Skin of body (tissue), 2 donors: ENCODE measurements around the gene TNFRSF11A. TPM values are rescaled to one million over a fixed set of nuclear protein-coding genes. Genes with fewer than 3 reads are reported as not detected.

Source experiments
- DNase-seq: peaks from one replicate; lab custom pipeline; 2025; lab: John Stamatoyannopoulos, UW
- total RNA-seq: library from RNA; depleted of rRNA; stranded (reverse); fragments of >200 nt; gene quantifications from one replicate; pipeline ENCODE4 v1.2.3, GENCODE V29; 2014

TNFRSF11A gene
- total RNA-seq, 1 donor from 2014 or later = 3.0 TPM

DNA sequence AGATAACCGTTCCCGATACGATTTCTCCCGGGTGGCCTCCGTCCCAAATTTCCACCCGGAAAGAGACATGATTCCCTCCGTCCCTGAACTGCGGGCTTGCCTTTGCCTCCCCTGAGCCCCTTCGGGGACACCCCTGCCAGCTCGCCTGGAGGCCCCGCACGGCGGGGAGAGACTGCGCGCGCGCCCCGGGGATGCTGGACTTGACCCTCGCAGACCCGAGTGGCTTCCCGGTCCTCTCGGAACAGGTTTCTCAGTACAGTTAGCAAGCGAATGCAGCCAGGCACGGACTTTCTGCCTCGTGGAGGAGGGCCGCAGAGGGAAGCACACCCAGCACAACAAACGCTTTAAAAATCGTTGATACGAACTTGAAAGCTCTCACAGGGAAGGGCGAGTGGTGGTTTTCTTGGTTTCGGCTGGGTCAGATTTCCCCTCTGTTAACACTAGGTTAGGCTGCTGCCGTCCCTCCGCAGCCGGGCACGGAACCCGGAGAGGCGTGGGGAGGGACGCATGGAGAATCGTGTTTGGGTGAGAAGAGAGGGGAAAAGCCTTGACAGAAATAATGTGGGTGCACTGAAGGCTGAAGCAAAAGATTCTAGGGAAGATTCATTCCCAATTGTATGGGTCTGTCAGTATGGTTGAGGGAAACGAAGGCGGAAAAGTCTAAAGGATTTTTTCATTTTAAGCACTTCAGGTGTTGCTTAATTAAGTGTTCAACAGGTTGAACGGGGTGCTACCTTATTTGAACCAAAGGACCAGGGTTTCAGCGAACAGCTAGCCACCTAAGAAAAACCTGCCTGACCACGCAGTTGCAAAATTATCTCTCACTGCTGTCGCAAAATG is 916 bp downstream of the TNFRSF11A start:
- DNase-seq = no peak

DNA sequence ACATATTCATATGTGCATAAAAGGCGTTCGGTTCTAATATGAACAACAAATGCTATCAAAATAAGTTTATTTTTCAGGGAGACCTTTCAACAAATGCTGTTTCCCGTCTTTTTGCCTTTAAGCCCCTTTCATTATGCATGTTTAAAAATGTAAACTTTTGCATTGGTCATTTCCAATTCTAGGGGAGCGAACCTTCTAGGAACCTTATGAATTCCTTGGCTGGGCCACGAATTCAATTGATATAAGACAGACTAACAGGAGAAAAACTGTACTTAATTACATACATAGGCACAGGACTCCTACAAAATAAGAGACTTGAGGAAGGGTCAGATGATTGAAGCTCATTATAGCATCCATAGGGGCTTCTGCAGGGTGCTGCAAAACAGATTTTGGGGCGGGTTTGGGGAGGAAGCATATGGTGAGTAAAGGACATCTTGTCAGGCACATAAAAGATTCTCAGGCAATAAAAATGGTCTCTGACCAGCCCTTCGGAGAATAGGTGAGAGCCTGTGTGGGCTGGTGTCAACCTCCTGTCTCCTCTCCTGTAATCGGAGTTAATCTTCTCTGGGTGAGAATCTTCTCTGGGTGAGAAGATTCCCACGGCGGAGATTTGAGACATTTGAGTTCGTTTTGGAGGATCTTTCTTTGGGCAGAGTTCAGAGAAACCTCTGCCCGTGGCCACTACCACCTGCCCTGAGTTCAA is 1.7 kb downstream of the TNFRSF11A start:
- no peak for DNase-seq

DNA sequence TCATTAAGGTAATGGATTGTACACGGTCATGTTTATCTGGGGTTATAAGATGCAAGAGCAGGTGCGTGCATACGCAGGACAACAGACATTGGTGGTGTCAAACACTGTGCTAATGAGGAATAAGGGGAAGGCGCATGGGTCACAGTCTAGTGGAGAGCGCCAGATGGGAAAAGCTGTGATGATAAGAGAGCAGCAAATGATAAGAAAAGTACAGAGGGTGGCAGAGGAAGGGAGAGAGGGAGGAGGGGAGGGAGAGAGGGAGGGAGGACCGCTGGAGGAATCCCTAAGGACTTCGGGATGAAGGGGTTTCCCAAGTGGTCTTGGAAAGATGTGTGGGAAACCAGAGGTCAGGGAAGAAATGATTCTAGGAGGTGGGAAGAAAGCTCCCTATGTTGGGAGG is 2.9 kb downstream of the TNFRSF11A start:
- DNase-seq = no peak

DNA sequence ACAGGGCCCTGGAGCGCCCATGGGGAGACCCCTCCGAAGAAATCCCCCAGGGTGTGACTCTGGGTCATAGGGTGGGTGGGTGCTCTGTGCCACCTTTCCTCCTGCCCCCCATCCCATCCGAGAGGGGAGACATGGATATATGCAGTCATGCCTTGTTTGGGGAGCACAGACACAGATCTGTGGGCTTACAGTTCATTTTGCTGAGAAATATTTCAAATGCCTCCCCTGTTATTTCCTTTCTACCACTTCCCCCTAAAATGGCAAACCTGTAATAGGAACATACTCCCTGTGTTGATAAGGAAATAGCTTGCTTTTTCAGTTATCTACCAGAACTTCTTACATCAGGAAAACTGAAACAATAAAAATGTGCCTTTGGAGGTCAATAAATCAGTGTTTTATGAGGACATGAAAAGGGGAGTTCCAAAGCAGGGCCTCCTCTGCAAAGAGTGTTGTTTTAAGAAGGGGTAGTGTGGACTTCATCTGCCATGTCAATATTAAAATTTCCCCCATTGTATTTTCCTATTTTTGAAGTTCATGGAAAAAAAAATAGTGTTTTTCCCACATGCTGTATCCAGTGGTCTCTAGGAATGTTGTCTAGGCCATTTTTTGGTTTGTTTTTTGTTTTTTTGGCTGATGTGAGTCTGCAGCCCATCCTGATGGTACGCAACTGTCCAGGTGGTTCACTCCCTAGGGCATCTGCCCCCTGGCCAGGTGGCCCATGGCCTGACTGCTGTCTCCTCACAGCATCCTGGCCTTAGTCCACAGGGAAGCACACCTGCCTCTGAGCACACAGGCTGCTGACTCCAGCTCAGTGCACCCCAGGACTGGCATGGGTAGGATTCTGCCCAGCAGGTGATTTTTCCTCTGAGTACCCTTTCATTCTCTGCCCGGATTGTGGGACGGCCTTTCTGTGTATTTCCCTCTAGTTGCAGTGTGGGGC is 3.7 kb downstream of the TNFRSF11A start:
- DNase-seq = no peak

DNA sequence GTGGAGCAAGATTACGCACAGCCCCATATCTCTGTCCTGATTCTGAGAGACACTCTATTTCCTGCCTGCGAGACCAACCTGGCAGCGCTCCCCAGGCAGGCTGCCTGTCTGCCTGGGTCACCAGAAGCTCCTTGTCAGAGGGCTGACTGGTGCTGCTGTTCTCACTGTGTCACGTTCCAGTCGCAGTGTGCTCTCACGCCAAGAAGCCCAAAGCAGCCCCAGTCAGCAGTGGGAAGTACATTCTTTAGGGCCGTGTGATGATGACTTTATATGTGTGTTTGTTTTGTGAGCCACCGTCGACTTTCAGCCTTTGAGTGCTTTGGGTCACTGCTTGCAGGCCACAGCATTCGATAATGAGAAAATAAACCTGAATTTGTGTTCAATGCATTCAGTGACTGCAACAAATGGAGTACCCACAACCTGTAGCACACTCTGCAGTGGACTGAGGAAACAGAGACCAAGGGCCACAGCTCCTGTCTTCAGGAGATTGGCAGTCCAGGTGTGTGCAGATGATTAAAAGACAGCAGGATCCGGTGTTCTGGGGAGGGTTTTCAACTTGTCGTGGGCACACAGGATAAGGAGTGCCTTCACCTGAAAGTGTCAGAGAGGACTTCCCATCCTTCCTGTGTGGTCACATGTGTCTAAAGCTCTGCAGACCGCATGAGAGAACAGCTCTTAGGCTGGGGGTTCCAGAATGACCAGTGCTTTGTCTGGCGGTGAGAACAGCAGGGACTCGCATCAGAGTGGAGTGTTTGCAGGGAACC is 4.8 kb downstream of the TNFRSF11A start:
- no peak for DNase-seq

DNA sequence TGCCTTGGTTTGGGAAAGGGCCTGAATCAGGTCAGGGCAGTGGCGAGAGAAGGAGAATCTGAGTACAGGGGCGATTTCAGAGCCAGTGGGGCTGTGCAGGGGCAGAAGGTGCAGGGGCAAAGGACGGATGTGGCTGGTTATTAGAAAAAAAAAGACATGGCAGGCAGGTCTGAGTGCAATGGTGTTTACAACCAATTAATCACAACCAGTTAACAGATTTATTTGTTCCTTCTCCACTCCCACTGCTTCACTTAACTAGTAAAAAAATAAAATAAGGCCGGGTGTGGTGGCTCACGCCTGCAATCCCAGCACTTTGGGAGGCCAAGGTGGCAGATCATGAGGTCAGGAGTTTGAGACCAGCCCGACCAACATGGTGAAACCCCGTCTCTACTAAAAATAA is 5.5 kb downstream of the TNFRSF11A start:
- no peak for DNase-seq

DNA sequence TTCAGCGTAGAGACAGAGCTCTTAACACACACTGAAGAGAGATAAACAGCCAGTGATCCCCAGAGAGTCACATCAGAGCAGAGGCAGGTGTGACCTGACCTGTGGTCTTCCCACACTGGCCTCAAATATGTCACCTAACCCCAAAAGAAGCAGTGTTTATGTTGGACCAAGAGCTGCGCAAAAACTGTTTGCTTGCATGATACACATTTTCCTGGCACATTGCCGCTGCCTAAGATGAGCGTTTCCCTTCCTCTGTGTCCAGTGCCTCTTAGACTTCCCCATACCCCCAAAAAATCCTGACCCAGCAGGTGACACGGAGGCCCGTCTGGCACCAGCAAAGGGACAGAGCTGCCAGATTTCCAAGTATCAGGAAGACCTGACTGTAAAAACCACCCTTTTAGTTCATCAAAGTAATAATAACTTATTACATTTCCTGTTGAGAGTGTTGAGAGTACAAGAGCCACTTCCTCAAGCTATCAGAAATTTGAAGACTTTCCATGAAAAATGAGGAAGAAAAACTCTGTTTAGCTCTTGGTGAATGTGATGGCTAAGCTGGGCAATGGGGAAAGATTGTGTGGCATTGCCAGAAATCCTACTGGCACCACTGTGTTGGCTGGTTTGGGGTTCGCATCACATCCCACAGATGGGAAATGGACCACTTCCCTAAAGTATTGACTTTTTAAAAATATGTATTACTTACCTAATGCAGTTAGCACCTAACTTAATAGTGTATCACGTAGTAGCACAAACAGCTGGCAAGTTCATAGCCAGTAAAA is 6.7 kb downstream of the TNFRSF11A start:
- no peak for DNase-seq

DNA sequence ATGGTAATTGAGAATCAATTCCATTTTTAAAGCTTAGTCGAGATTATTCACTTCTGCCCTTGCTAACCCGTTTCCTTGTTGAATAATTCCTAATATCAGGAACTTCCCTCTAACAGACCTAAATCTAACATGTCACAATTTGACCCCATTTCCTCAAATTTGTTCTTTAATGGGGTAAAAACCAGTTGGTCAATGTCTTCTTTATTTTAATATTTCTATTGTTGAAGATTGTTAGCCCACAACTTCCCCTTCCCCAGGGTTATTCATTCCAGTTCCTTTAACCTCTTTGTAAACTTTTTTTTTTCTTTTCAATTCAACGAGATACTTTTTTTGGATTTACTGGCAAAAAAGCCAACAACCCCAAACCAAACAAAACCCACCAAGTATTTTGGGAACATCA is 7.3 kb downstream of the TNFRSF11A start:
- no peak for DNase-seq

DNA sequence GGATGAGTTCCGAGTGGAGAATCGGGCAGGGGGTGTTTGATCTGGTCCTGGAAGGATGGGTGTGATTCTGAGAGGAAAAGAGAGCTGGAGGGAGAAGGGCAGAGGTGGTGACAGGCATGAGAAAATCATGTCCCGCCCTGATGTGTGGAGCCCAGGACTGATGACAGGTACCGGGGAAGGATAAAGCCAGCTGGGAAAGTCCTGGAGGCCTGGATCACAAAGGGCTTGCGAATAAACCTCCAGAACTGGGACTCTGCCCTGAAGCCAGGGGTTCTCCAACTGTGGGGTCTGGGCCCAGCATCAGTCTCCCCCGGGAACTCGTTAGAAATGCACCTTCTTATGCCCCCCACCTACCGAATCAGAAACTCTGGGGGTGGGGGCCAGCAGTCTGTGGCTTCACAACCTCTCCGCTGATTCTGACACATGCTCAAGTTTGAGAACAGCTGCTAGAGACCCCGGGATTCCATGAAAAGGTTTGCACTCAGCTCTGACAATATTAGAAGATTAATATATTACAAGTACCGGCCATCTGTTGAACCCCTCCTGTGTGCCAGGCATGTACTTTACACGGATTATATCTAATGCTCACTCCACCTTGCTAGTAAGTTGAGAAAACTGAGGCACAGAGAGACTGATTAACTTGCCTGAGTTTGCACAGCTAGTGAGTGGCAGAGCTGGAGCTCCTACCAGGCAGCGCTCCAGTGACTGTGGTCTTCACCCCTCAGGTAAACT is 8.0 kb downstream of the TNFRSF11A start:
- DNase-seq = no peak

DNA sequence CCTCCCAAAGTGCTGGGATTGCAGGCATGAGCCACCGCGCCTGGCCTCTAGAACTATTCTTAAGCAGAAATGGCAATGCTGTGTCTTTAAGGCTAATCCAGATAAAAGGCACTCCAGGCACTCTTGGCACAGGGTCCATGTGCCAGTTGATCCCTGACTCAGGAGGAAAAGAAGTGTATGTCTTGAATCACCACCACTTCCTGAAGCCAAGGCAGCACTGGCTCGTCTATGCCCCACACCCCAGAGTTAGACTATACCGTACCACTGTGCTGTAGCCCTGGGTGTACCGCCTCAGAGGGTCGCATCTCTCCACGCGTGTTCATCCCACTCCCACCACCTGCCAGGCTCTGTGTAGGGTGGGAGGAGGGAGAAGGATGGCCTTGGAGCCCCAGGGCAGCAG is 9.0 kb downstream of the TNFRSF11A start:
- DNase-seq = no peak

DNA sequence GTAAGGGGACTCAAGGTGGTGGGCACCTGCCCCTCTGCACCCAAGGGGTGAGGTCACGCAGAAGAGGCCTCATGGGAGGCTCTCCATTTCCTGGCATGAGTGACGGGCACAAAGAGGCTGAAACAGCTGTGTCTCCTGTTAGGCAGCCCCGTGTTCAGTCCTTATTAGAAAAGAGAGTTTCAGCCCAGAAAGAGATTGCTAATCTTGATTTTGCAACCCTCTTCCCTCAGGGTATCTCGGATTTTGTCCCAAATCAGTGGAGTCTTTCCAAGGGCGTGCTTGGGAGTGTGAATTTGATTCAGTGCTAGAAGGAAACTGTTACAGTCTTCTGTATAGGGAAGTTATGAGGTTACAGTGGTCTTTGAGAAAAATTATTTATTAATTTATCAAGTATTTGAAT is 10.4 kb downstream of the TNFRSF11A start:
- no peak for DNase-seq

DNA sequence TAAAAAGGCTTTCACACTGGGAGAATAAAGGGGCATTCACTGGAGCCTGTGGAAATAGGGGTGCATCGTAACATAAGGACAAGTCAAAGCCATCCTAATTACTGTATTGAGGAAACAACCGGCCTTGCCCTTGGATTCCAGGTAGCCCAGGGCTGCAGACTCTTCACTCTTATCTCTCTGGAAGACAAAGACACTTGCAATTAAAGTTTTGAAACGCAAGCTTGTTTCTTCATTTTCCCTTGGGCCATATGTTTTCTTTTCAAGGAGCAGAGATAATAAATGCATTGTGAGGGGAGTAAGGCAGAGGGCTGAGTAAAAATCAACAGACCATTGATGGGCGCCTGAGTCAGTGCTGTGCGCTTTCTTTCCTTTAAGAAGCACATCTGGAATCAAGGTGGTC is 11.5 kb downstream of the TNFRSF11A start:
- DNase-seq = no peak

DNA sequence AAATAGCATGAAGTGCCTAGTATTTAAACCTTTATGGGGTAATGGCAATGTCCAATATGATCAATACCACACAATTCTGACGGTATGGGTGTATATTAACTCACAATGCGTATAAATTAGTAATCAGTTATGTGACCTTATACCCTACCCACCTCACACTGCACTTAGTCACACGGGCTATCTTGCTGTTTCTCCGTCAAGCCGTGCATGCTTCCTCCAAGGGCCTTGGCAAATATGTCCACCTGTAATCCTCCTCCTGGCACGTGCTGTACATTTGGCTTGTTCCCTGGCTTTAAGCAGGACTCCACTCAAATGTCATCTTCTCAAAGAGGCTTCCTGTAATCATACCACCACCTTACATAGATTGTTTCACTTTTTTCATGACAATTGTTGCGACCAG is 12.2 kb downstream of the TNFRSF11A start:
- DNase-seq = no peak

DNA sequence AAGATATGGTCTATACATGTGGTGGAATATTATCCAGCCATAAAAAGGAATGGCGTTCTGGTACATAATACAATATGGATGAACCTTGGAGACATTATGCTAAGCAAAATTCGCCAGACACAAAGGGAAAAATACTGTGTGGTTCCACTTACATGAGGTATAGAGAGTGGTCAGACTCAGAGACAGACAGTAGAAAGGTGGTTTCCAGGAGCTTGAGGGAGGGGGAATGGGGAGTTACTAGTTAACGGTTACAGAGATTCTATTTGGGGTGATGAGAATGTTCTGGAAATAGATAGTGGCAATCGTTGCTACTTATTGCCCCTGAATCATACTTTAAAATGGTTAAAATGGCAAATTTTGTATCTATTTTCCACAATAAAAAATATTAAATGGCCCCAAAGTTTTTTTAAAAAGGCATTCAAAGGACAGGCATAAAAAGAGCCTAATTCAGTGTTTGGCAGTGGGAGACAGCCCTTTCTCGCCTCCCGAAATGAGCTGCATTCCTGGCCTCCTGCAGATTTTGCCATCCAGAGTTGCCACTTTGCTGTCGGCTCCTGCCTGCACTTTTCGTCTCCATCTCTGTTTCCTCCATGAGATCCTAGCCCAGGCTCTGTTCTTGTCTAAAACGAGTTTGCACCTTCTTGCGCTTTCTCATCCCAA is 13.5 kb downstream of the TNFRSF11A start:
- no peak for DNase-seq

DNA sequence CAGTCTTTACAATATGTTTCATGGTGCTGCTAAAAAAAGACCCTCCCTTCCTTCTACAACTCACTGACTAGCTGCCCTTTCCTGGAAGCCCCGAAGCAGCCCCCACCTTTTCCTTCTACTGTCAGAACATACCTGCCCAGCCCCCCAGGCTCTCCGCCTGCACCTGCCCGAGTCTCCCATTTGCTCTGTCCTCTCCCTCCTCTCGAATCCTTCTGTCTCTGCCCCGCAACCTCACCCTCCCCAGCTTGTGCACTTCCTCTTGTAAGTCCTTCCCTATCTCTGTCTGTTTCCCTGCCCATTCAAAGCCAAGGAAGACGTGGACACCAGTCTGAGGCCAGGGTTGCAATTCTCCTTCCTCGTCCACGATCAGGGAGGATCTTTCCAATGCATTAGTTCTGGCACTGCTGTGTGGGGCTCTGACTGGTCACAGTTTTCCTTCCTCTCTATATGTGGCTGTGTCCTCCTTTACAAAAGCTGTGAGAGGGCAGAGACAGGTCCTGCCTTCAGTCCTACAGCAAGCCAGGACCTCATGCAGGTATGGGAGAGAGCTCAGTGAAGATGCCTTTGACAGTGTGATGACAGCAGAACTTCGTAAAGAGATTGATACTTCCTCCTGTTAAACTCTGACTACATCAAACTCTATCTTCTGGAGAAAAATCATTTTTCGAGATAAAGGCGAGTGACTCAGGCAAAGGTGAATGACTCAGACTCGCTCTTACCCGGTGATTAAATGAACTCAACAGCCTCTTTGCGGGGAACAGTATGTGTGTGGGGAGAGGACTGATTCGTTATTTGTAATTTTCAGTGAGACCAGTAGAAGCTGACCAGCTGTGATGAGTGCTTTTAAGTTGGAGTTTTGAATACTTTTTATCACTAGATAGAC is 14.2 kb downstream of the TNFRSF11A start:
- DNase-seq = no peak

DNA sequence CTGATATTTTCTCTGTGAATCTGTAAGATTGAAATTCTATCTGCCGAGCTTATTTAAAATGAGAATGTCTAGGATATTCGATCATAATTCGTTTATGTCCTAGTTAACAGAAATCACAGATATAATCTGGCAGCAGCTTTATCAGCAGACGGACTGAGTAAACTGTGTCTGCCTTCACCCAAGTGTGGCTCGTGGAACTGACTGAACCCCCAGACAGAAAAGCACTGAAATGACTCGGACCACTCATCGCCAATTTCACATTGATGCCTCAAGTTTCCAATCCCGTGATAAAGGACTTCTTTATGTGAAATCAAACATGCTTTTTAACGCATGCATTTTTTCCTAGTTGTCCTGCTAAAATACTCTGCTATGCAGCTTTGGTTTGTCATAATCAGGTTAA is 15.9 kb downstream of the TNFRSF11A start:
- no peak for DNase-seq

DNA sequence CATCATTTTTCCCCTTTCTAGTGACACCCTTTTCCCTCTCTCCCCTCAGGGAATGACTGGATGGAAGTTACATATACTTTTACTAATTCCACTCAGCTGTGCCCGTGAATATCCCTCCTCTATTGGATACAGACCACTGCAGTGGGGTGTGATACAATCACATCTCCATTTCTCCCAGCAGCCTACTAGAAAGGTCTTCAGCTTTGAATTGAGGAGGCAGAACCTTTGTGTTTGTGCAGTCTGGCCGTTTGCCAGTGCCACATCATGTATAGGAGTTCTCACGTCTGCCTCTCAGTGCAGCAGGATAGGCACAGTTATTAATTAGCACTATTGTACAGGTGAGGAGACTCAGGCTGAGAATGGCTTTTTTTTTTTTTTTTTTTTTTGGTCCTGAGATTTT is 16.4 kb downstream of the TNFRSF11A start:
- DNase-seq = no peak

DNA sequence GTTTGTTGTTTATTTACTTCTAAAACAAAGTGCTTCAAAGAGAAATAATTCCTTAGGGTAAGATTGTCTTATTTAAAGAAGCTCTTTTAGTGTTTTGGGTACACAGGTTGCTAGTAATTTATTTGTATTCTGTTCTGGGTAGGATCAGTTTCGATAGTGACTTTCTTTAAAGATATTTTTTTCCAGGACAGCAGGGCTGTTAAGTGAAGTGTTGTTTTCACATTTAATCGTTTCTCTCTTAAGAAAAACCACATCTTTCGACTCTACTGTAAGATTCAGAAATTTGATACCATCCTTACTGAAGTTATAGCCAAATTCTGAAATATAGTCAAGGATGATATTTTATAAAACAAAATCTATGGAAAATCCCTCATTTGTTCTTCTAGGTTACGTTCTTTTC is 17.8 kb downstream of the TNFRSF11A start:
- no peak for DNase-seq
